ENCODE measurements around the gene FRY. TPM values are rescaled to one million over a fixed set of nuclear protein-coding genes. Genes with fewer than 3 reads are reported as not detected.

The FRY gene
- total and polyA plus RNA-seq, 10 of the 15 experiments (the other 5 are each of a cell fraction or from before 2014, with no cell fraction given) = 0.18 to 1.4 (median 0.30) TPM

DNA sequence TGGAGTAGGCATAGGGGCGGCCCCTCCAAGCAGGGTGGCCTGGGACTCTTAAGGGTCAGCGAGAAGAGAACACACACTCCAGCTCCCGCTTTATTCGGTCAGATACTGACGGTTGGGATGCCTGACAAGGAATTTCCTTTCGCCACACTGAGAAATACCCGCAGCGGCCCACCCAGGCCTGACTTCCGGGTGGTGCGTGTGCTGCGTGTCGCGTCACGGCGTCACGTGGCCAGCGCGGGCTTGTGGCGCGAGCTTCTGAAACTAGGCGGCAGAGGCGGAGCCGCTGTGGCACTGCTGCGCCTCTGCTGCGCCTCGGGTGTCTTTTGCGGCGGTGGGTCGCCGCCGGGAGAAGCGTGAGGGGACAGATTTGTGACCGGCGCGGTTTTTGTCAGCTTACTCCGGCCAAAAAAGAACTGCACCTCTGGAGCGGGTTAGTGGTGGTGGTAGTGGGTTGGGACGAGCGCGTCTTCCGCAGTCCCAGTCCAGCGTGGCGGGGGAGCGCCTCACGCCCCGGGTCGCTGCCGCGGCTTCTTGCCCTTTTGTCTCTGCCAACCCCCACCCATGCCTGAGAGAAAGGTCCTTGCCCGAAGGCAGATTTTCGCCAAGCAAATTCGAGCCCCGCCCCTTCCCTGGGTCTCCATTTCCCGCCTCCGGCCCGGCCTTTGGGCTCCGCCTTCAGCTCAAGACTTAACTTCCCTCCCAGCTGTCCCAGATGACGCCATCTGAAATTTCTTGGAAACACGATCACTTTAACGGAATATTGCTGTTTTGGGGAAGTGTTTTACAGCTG, 283.9 kb downstream of the FRY start, which contains the start of the genes BRCA2 and ZAR1L (continued):
- TF ChIP-seq NKRF (conservative IDR thresholded peaks at IDR 0.05) (peak; percentile 99), POLR2AphosphoS2 (IDR thresholded peaks at IDR 0.05; ENCODE audit: low read depth, low read length) (peak; percentile 65; the same call in 1 of the 2 replicates), CHD2 (IDR thresholded peaks at IDR 0.05; ENCODE audit: borderline replicate concordance, low read depth, low read length) (no peak; the same call in 1 of the 2 replicates), HDAC6 (IDR thresholded peaks at IDR 0.05; ENCODE audit: unreplicated experiment) (peak; percentile 39), RBBP5 (conservative IDR thresholded peaks at IDR 0.05) (no peak), SIX5 (IDR thresholded peaks at IDR 0.05; ENCODE audit: low read depth, low read length, severe bottlenecking) (no peak), ESRRA (IDR thresholded peaks at IDR 0.05; ENCODE audit: low read length) (no peak), E4F1 (IDR thresholded peaks at IDR 0.05; ENCODE audit: borderline replicate concordance, partially characterized antibody) (peak; percentile 92), ATF7 (IDR thresholded peaks at IDR 0.05; ENCODE audit: low read depth) (peak; percentile 89), SMAD5 (IDR thresholded peaks at IDR 0.05; ENCODE audit: low read depth) (peak; percentile 84), DPF2 (IDR thresholded peaks at IDR 0.05) (peak; percentile 67; the same call in 1 of the 2 replicates), MEF2B (IDR thresholded peaks at IDR 0.05; ENCODE audit: partially characterized antibody, poor library complexity, severe bottlenecking) (peak; percentile 41), HCFC1 (IDR thresholded peaks at IDR 0.05; ENCODE audit: low read length) (peak; percentile 58; the same call in 1 of the 2 replicates), ZBED1 (IDR thresholded peaks at IDR 0.05; ENCODE audit: borderline replicate concordance) (no peak), TCF7 (IDR thresholded peaks at IDR 0.05; ENCODE audit: borderline replicate concordance) (peak; percentile 26; the same call in 1 of the 2 replicates), PKNOX1 (IDR thresholded peaks at IDR 0.05) (peak; percentile 23; the same call in 1 of the 2 replicates), E2F8 (IDR thresholded peaks at IDR 0.05; ENCODE audit: low read depth, partially characterized antibody) (peak; percentile 22), NR2F1 (conservative IDR thresholded peaks at IDR 0.05) (0 out of 2 replicates have a peak, but pooled peaks have one; percentile 38), NR2C1 (IDR thresholded peaks at IDR 0.05) (no peak), CREM (IDR thresholded peaks at IDR 0.05; ENCODE audit: low read depth) (peak; percentile 95), KAT2A (conservative IDR thresholded peaks at IDR 0.05; ENCODE audit: control insufficient read depth, low read depth, low read length) (no peak)
